CD14-positive monocyte (primary cell): ENCODE results near the gene LORICRIN. TPM values are rescaled to one million over a fixed set of nuclear protein-coding genes. Genes with fewer than 3 reads are reported as not detected.

Source experiments
- DNase-seq, 3 donors: peaks; one replicate each; pipeline ENCODE4 v3.0.0-alpha.2; 2011 to 2022
- H2AFZ ChIP-seq: 2 replicates; pipeline ENCODE4 v1.6.0; 2012; ENCODE audit warnings: mild to moderate bottlenecking, low read depth, low read length, inconsistent platforms; ENCODE audit not compliant: insufficient read depth, poor library complexity, severe bottlenecking
- H3K27ac ChIP-seq, 2 donors: 1 replicate in 1 of 2; 2 replicates in 1 of 2; pipeline ENCODE4 v1.5.1; 2012 to 2013; ENCODE audit warnings: low read length in 2 of 2, control low read depth in 1 of 2, inconsistent platforms in 1 of 2, low read depth in 1 of 2, mild to moderate bottlenecking in 1 of 2
- H3K27me3 ChIP-seq, 2 donors: one replicate each; pipeline versions ENCODE4 v1.6.0 to v1.6.1; 2011 to 2013; ENCODE audit warnings: low read length in 2 of 2; ENCODE audit not compliant: control insufficient read depth in 2 of 2, insufficient read depth in 2 of 2
- H3K36me3 ChIP-seq, 2 donors: replicated peaks in 1 of 2; 1 replicate in 1 of 2; 2 replicates in 1 of 2; pipeline versions ENCODE4 v1.5.1 to v1.6.1; 2012 to 2013; ENCODE audit warnings: low read length in 2 of 2, control low read depth in 1 of 2, inconsistent platforms in 1 of 2, mild to moderate bottlenecking in 1 of 2; ENCODE audit not compliant: insufficient read depth in 2 of 2, control insufficient read depth in 1 of 2
- H3K4me1 ChIP-seq, 2 donors: 1 replicate in 1 of 2; 2 replicates in 1 of 2; pipeline versions ENCODE4 v1.5.1 to v1.6.1; 2012 to 2013; ENCODE audit warnings: low read length in 2 of 2, control low read depth in 1 of 2, inconsistent platforms in 1 of 2, mild to moderate bottlenecking in 1 of 2, moderate library complexity in 1 of 2; ENCODE audit not compliant: insufficient read depth in 2 of 2, control insufficient read depth in 1 of 2
- H3K4me2 ChIP-seq: replicated peaks from 2 replicates; pipeline ENCODE3; 2012; ENCODE audit warnings: low read length, moderate library complexity, mild to moderate bottlenecking; ENCODE audit not compliant: poor library complexity, severe bottlenecking; ENCODE audit errors: extremely low read depth
- H3K4me3 ChIP-seq, 3 experiments: fragments of 200-600 bp in 1 of 3; sonication (generic) in 1 of 3; replicated peaks in 1 of 3; 1 replicate in 2 of 3; 2 replicates in 1 of 3; pipeline ENCODE4 v1.5.1; 2011 to 2013; ENCODE audit warnings: low read length in 3 of 3, mild to moderate bottlenecking in 3 of 3, control low read depth in 2 of 3, low read depth in 2 of 3, inconsistent platforms in 1 of 3, moderate library complexity in 1 of 3
- H3K79me2 ChIP-seq: 2 replicates; pipeline ENCODE4 v1.6.0; 2012; ENCODE audit warnings: mild to moderate bottlenecking, control low read depth, inconsistent platforms, low read length, moderate library complexity; ENCODE audit not compliant: insufficient read depth
- H3K9ac ChIP-seq: 2 replicates; pipeline ENCODE4 v1.6.0; 2017; ENCODE audit warnings: low read length, mild to moderate bottlenecking; ENCODE audit not compliant: insufficient read depth, poor library complexity, severe bottlenecking
- H3K9me3 ChIP-seq, 2 donors: replicated peaks in 1 of 2; 1 replicate in 1 of 2; 2 replicates in 1 of 2; pipeline versions ENCODE4 v1.5.1 to v1.6.1; 2012 to 2013; ENCODE audit warnings: low read length in 2 of 2, control low read depth in 1 of 2; ENCODE audit not compliant: control insufficient read depth in 1 of 2, insufficient read depth in 1 of 2
- H4K20me1 ChIP-seq: 2 replicates; pipeline ENCODE4 v1.6.0; 2012; ENCODE audit warnings: mild to moderate bottlenecking, low read length, control low read depth, moderate library complexity; ENCODE audit not compliant: insufficient read depth
- H3K27ac Mint-ChIP-seq, 7 donors: one replicate each; pipeline ENCODE4 v1.8.0; 2020; ENCODE audit warnings: mild to moderate bottlenecking in 7 of 7, mixed read lengths in 7 of 7, moderate library complexity in 6 of 7, inconsistent platforms in 2 of 7
- H3K27me3 Mint-ChIP-seq, 3 donors: one replicate each; pipeline ENCODE4 v1.8.0; 2021 to 2022; ENCODE audit warnings: low read depth in 3 of 3, mild to moderate bottlenecking in 3 of 3, mixed read lengths in 3 of 3, moderate library complexity in 3 of 3, inconsistent platforms in 1 of 3
- H3K36me3 Mint-ChIP-seq, 2 donors: one replicate each; pipeline ENCODE4 v1.8.0; 2020; ENCODE audit warnings: mixed read lengths in 2 of 2, inconsistent platforms in 1 of 2, mild to moderate bottlenecking in 1 of 2
- H3K4me1 Mint-ChIP-seq: one replicate; pipeline ENCODE4 v1.8.0; 2020; ENCODE audit warnings: mild to moderate bottlenecking, mixed read lengths
- H3K4me3 Mint-ChIP-seq, 2 donors: one replicate each; pipeline ENCODE4 v1.8.0; 2020; ENCODE audit warnings: mild to moderate bottlenecking in 2 of 2, mixed read lengths in 2 of 2, moderate library complexity in 1 of 2
- H3K9me3 Mint-ChIP-seq, 7 donors: one replicate each; pipeline ENCODE4 v1.8.0; 2020 to 2022; ENCODE audit warnings: mixed read lengths in 7 of 7, mild to moderate bottlenecking in 6 of 7, moderate library complexity in 6 of 7, inconsistent platforms in 2 of 7
- WGBS: methylation state at CpG from one replicate; pipeline ENCODE4 v1.1.5; 2013; ENCODE audit warnings: missing lambda C conversion rate; ENCODE audit not compliant: insufficient coverage; 5-methylcytosine and 5-hydroxymethylcytosine counted together
- intact Hi-C, 2 donors: fragments of 100-400 bp; cut with micrococcal nuclease; formaldehyde crosslinking; loops; one replicate each; pipeline versions ENCODE4 v1.15.0 to v1.15.1; 2023
- polyA plus RNA-seq, 3 donors: library from polyadenylated mRNA; depleted of rRNA in 1 of 3; unstranded in 2 of 3; stranded (reverse) in 1 of 3; fragments of 300-500 nt in 2 of 3; fragments of >200 nt in 1 of 3; fragmentation: Illumina TruSeq in 2 of 3; gene quantifications; 1 replicate in 2 of 3; 2 replicates in 1 of 3; pipeline ENCODE4 v1.2.3, GENCODE V29; 2012 to 2021
- TF ChIP-seq, protein P1 (sequence below): fragments of 200-600 bp; IDR thresholded peaks from one replicate; pipeline ENCODE4 v1.8.0; 2022; ENCODE audit warnings: antibody characterized with exemption, mild to moderate bottlenecking

Gene LORICRIN
- polyA plus RNA-seq, 3 donors: not detected

DNA sequence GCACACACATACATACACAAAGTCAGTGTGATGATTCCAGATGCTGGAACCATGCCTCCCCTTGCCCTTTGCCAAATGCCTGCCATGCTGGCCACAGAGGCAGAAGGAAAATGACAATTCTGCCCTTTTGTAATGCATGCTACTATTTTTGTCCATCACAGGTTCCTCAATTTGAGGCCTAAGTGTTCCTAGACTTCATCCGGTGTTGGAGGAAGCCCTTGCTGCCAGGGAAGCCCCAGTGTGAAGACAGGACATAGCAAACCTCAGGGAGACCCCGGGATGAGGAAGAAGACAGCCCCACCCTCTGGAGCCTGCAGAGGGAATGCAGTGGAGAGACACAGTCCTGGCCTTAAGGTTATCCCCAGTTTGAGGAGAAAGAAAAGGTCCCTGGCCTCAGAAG lies 27.7 kb upstream of the LORICRIN start:
- peaks cover 0 to 18% (median 2%) of the 10 kb centered on the region in 3 donors for H3K27me3 Mint-ChIP-seq
- Histone ChIP-seq H3K4me2 (peak overlapping the region; percentile 38), H3K9ac (no peak overlapping the region), H2AFZ (no peak overlapping the region), H3K79me2 (no peaks in the 10 kb centered on the region), H4K20me1 (no peaks in the 10 kb centered on the region), H3K36me3 (no peaks in the 10 kb centered on the region), H3K27ac (peak overlapping the region; percentile 22 to 42), H3K4me1 (peaks cover 35 to 37% of the 10 kb centered on the region in 2 donors), H3K27me3 (peaks cover 0 to 4% of the 10 kb centered on the region in 2 donors), H3K4me3 (peak overlapping the region in 1 of 3 experiments; percentile 38), H3K9me3 (no peaks in the 10 kb centered on the region)
- peak overlapping the region; percentile 62 to 90 (median 77) for H3K27ac Mint-ChIP-seq
- H3K36me3 Mint-ChIP-seq: no peaks in the 10 kb centered on the region
- DNase-seq: peak; percentile 16 to 53 (median 53)
- TF ChIP-seq, protein P1, sequence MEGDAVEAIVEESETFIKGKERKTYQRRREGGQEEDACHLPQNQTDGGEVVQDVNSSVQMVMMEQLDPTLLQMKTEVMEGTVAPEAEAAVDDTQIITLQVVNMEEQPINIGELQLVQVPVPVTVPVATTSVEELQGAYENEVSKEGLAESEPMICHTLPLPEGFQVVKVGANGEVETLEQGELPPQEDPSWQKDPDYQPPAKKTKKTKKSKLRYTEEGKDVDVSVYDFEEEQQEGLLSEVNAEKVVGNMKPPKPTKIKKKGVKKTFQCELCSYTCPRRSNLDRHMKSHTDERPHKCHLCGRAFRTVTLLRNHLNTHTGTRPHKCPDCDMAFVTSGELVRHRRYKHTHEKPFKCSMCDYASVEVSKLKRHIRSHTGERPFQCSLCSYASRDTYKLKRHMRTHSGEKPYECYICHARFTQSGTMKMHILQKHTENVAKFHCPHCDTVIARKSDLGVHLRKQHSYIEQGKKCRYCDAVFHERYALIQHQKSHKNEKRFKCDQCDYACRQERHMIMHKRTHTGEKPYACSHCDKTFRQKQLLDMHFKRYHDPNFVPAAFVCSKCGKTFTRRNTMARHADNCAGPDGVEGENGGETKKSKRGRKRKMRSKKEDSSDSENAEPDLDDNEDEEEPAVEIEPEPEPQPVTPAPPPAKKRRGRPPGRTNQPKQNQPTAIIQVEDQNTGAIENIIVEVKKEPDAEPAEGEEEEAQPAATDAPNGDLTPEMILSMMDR: no peak
- intact Hi-C loops: no loop called here
- WGBS: 0% methylated on average over 1 of the region's 2 CpGs
- H3K4me1 Mint-ChIP-seq: peaks cover 41% of the 10 kb centered on the region
- peak overlapping the region in 1 of 2 donors; percentile 75 for H3K4me3 Mint-ChIP-seq
- no peaks in the 10 kb centered on the region for H3K9me3 Mint-ChIP-seq

- Histone ChIP-seq H3K9ac (no peak overlapping the region), H3K4me3 (peak overlapping the region in 1 of 3 experiments; percentile 38), H3K27me3 (peaks cover 0 to 4% of the 10 kb centered on the region in 2 donors), H3K9me3 (no peaks in the 10 kb centered on the region), H3K4me2 (peak overlapping the region; percentile 38), H3K79me2 (no peaks in the 10 kb centered on the region), H2AFZ (no peak overlapping the region), H3K36me3 (no peaks in the 10 kb centered on the region), H3K27ac (peak overlapping the region in 1 of 2 donors; percentile 37), H3K4me1 (peaks cover 35 to 37% of the 10 kb centered on the region in 2 donors), H4K20me1 (no peaks in the 10 kb centered on the region)
- Mint-ChIP-seq H3K36me3 (no peaks in the 10 kb centered on the region), H3K4me3 (peak overlapping the region in 1 of 2 donors; percentile 75), H3K27ac (peak overlapping the region; percentile 51 to 90 (median 80)), H3K27me3 (peaks cover 0 to 20% (median 2%) of the 10 kb centered on the region in 3 donors), H3K4me1 (peaks cover 41% of the 10 kb centered on the region), H3K9me3 (no peaks in the 10 kb centered on the region)
- DNase-seq: peak; percentile 46 to 72 (median 50)
- WGBS: 67% methylated on average over 1 of the region's 3 CpGs
- intact Hi-C loops: no loop called here
- TF ChIP-seq, protein P1: no peak
These were observed 26.9 kb upstream of the LORICRIN start for GRCh38 chr1:153232553-153232952.
